Activated CD4-positive, alpha-beta T cell treated with anti-CD3 and anti-CD28 coated beads, Interleukin-2, amount 50 U/mL, for 48 hours (primary cell): Measurements from ENCODE around the gene PTPRN2.

Source experiments
- DNase-seq, 2 experiments: peaks; one replicate each; pipeline ENCODE4 v3.0.0-alpha.2; 2020

PTPRN2 gene

DNA sequence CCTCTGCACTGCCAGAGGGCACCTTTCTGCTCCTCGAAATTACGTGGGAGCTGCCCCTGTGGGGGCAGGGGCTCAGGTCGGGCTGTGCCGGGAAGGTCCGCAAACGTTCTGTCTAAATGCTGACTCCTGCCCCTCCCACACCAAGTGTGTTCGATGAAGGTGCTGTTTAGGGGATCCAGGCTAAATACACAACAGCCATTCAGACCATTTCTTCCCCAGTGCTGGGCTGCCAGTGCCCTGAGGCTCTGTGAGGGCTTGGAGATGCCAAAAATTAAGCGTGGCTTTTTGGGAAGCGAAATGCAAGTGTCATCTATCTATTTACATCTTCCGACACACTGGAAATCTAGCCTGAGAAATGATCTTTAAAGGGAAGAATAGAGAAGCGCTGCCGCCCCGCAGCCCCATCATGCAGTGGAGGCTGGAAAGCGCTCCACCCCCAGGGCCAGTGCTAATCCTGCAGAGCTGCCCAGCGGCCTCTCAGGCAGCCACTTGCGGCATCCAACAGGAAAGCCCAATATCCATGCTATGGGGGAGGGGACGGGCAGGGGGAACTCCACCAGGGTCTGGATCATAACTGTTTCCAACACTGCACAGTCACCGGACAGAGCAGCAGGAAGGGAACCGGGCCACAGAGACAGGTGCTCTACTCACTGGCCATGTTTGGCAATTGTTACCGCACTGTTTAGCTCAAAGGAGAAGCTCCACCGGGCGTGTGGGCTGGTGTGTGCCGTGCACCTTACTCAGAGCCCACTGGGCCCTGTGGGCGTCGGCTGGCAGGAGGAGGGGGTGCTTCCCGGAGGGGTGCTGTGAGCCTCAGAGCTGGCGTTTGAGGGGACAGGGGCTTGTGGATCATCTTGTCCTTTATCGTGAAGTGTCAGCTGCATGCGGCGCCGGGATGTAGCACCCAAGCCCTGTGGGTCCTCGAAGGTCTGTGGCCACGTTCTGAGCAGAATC is 1045.3 kb downstream of the PTPRN2 start:
- DNase-seq, result no peak

DNA sequence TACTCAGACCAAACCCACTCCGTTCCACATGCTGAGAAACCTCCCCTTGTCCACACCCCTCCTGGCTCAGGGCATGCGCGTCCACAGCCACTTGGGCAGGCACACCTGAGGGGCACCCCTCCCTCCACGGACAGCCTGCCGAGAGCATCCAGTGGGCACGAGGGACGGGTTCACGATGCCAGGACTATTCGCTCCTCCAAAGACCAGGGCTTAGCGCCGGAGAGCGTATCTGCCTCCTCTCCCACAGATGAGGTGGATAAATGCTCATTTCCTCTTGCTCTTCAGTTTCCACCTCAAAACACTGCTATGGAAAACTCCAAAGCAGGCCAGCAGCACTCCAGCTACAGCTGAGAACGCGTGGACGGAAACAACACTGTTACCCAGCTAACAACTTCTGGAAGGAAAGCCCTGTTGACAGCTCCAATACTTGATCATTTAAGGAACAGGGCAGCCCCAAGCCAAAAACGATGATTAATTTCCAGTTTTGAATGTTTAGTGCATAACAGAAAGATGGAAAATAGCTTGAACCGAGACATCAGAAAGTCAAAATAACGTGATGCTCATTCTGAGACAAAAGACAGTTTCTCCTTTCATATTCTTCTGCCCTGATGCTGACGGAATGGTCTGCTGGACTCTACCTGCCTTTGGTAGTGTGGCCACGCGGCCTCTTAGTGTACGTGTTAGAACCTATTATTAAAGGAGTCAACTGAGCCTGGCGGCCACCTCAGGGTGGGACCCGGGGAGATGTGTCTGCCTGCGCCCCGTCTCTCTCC is 1046.1 kb downstream of the PTPRN2 start:
- DNase-seq, result no peak

DNA sequence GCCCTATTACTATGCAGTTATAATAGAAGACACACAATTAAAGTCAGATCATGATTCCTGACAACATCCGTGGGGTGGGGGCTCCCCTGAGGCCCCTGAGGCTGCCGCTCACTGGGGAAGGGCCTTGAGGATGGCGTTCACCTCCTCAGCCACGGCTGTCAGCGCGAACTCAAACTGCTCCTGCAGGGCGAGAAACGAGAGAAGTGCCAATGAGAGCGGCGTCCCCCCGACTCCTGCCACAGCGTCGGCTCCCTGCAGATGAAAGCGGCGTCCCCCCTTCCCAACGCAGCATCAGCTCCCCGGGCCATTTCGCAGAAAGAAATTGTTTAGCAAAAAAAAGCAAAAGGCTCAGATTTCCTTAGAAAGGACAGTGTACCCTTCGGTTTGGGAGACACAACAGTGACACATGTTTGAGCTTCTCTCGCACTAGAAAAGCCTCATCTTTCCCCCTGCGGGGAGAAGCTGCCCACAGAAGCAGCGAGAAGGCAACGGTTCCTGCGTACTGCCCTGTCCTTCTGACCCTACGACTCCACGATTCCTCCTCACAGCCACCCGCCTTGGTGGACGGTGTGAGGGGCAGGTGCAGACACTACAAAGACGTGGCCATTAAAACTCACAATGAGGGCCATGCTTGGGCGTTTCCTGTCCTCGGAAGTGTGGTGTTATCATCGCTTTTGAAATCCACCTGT is 1046.9 kb downstream of the PTPRN2 start:
- DNase-seq, result no peak

DNA sequence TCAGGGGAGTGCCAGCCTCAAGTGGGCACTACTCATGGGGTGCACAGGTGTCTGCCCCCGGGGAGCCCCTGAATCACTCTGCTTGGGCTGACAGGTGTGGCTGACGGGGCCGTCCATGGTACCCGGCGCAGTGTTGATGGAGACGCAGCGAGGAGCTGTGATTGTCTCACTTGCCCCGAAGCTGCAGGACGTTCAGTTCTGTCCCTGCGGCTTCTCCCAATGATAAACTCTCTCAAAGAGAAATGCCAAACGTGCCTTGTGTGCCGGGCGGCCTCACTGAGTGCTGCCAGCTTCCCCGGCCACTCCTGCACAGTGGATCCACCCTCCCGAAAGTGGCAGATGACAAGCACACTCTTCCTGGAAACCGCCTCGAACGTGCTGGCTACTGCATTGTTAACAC is 1047.6 kb downstream of the PTPRN2 start:
- DNase-seq, result no peak

DNA sequence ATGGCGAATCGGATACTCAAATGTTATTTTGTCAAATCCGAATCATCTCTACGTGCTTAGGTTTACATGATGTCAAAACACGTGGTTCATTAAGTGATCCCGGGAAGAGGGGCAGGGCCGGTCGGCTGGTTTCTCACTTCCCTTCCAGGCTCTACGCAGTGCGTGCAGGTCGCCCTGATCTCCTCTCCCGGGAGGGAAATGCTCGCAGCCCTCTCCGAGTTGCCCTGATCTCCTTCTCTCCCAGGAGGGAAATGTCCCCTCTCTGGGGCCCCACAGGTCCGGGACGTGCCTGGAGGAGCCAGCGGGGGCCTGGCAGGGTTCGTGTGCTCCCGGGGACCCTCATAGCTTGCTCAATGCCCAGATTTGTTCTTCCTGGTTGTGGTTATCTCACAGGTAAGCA is 1048.1 kb downstream of the PTPRN2 start:
- no peak for DNase-seq

DNA sequence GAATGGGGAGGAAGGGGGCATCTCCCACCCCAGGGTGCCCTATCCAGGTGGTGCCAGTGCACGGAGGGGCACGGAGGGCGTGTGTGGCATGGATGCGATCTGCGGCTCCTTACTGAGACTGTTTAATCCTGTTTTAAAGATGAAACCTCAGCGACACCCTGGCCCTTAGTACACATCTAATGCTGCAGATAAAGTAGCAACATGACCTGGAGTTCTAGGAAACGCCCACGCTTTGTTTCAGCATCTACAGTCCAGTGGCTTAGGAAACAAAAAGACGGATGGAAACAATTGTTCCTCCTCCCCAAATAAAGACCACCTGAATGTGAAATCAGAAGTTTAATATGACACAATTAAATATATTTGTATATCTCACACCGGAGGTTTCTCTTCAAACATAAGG is 1048.9 kb downstream of the PTPRN2 start:
- no peak for DNase-seq

DNA sequence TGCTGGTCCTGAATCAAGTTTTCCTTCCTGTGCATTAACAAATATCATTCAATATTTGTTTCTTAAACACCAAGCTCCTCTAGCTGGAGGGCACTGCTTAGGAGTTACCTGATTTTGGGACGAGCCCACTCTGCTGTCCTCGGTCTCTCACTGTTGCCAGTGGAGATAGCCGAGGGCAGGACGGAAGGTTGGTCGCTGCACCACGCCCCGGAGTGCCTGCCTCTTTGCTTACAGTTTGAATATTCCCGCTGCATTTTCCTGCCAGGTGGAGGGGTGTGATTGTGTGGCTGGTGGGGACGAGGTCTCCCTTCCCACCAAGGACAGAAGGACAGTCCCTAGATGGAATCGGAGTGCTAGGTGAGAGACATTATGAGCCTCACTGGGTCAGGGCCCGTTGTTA is 1049.3 kb downstream of the PTPRN2 start:
- no peak for DNase-seq

DNA sequence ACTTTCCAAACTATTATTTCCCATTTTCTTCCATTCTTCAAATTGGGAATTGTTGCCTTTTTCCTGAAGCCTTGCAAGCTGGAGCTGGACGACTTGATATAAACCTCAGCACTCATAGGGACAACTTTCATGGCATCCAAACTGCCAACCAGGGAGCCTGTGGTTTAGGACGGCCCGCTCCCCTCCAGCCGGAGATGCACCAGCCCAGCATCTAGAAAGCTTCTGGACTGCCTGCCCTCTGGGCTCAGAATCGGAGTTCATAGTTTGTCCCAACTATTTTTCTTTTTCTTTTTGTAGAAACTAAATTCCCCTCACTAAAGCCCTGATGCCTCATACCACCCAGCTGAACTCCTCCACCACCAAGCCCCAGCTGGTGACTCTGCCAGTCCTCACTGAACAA is 1050.6 kb downstream of the PTPRN2 start:
- no peak for DNase-seq

DNA sequence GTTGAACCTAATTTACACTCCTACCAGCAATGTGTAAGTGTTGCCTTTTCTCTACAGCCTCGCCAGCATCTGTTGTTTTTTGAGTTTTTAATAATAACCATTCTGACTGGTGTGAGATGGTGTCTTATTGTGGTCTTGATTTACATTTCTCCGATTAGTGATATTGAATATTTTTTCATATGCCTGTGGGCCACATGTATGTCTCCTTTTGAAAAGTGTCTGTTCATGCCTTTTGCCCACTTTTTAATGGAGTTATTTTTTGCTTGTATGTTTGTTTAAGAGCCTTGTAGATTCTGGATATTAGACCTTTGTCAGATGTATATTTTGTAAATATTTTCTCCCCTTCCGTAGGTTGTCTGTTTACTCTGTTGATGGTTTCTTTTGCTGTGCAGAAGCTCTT is 1055.6 kb downstream of the PTPRN2 start:
- no peak for DNase-seq

DNA sequence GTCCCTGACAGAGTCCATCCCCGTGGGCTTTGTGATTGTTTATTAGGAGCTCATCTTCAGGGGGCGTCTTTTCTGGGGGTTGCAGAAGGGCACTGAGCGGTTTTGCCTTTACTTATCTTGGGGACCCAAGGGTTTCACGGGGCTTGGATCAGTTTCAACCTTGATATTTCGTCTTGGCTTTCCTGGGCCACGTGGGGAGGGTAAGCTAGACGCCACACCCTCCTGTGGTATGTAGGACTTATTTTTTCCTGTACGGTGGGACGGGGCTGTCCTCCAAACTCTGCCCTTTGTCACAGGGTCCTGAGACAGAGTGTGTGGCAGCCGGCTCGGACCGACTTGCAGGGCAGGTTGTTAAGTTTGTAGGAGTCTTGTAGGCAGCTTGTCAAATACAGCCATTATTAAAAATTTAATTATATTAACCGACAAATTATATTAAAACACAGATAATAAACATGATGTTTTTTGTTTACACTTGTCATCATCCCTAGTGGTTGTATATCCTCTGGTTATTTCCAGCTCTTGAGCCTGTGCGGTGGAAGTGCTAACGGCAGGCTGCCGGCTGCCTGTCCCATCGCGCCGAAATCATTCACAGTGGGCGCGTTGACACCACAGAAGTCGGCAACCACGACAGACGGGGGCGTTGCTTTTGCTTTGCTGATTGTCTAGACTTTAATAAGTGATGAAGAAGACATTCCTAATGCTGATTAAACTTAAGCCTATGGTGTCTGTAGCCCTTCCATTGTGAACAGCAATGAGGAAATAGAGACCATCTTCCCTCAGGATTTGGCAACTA is 1057.7 kb downstream of the PTPRN2 start:
- no peak for DNase-seq

DNA sequence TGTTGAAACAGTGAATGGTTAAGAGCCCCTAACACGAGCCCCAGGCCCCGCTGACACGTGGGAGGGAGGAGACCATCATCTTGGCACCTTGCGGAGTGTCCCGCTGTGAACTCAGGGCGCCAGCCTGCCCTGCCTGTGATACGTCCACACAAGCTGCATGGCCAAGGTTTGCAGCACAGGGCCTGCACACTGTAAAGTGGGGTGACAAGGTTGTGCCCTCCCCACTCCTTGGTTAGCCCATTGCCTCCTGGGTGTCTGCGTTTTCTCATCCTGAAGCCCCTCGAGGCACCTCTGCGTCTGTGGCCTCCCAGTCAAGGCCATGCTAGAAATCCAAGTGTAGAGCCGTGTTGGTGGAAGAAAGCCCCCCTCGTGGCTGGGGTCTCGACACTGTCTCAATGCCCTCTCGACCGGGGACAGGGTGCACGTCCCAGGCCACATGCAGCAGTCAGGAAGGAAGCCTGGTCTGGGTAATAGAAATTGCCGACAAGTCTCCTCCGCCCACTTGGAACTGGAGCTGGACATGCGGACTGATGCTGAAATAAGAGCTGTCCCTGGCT is 1058.8 kb downstream of the PTPRN2 start:
- DNase-seq, result no peak

DNA sequence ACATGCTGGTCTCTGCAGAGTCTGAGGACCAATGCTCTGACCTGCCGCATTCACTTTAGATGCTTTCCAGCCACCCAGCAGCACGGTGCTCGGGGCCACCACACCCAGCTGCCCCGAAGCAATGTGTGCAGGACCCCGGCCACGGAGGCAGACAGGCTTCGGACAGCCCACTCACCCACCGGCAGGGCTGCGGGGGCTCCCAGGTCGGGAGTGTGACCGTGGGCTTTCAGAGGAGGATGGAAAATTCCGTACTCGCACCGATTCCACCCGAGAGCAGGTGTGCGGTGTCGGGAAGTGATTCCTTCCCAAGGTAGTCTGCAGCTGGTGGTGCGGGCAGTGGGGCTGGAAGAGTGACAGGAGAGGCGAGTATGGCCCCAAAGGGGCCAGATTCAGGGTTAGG is 1059.9 kb downstream of the PTPRN2 start:
- no peak for DNase-seq

DNA sequence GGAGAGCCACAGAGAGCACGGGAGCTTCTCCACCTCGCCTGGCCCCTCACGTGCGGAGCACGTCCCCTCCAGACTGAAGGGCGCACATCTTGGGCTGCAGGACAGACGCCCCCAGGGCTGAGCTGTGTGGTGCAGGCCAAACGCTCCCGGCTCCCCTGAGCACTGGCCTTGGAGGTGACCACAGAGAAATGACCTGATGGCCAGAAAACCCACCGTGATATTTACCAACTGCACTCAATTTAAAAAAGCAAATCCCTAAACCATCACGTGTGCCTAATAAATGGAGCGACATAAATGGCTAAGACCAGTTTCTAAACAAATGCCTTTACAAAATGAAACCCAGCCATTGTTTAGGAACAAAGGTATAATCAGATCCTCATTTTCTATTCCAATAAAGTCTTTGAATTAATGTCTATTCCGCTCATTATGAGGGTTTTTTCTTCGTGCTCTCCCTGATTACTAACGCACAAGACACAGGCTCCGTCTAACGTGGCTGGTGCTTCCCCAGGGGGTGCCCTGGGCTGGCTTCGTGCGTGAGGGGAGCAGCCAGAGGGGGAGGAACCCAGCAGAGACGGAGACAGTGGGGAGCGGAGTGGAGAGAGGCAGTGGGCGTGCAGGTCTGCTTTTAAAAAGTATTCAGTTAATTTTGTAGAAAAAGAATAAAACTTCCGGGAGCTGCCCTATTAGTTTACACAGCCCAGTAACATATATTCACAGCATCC is 1060.5 kb downstream of the PTPRN2 start:
- DNase-seq, result no peak

DNA sequence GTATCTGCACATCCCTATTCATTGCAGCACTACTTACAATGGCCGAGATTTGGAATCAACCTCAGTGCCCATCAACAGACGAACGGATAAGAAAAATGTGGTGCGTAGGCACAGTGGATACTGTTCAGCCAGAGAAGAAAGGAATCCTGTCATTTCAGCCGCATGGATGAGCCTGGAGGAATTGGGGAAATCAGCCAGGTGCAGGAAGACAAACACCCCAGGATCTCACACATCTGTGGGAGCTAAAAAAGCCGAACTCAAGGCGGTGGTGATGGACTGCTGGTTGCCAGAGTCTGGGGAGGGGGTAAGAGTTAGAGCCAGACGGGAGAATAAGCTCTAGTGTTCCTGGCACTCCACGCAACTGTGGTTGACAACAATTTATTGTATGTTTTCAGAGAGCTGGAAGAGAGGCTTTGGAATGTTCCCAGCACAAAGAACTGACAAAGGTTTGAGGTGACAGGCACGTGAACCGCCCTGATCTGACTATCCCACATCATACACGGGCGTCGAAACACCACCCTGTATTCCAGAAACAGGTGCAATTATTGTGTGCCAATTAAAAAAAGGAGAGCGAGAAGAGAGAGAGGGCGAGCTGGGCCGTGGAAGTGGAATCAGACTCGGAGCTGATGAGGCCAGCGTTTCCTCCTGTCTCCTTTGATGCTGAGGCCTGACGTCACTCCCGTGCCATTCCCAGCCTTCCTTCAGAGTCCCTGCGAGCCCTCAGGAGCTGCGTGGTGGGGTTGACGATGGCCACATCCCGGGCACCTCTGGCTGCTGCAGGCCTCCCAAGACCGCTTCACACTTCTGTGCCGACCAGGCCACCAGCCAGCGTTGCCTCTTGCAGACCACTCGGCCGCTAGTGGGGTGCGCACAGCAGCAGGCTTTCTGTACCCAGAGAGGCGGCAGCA is 1061.4 kb downstream of the PTPRN2 start:
- DNase-seq, result no peak

DNA sequence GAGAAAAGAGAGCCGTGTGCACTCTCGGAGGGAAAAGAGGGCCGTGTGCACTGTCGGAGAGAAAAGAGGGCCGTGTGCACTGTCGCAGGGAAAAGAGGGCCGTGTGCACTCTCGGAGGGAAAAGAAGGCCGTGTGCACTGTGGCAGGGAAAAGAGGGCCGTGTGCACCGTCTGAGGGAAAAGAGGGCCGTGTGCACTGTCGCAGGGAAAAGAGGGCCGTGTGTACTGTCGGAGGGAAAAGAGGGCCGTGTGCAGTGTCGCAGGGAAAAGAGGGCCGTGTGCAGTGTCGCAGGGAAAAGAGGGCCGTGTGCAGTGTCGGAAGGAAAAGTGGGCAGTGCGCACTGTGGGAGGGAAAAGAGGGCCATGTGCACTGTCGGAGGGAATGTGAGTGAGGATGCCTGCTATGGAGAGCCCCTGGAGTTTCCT is 1062.1 kb downstream of the PTPRN2 start:
- DNase-seq, result no peak

DNA sequence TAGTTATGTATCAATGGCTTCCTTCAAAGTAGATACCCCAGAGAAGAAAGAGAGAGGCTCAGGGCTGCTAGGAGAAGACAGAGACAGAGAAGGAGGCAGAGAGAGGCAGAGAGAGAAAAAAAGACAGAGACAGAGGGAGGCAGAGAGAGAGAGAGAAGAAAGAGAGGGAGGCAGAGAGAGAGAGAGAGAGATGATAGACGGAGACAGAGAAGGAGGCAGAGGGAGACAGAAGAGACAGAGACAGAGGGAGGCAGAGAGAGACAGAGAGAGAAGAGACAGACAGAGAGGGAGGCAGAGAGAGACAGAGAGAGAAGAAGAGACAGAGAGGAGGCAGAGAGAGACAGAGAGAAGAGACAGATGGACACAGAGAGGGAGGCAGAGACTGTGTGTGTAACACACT is 1062.9 kb downstream of the PTPRN2 start:
- no peak for DNase-seq

DNA sequence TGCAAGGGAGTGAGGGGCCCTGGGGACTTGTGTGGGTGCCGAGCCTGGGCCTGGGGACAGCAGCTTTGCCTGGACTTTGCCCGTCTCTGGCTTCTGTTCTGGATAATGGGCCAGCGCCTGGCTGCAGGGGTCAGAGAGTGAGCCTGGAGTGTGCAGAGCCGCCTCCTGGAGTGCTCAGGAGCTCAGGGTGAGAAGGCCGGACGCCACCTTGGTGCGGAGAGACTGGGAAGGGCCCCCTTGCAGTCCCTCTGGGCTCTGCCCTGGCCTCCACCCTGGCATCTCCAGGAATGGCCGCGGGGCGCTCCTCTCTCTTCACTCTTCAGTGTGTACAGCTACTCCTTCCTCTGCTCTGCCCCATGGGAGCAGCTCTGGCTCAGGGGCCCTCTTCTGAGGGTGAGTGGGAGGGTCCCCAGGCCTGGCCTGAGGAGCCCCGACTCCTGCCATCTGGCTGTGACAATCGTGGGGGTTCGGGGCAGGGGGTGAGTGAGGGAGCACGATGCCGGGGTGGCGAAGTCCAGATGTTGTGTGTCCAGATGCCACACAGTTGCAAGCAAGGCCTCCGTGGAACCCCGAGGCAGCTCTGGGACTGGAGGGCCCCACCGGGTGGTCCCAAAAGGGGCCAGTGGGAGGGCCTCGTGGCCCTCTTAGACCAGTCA is 1063.7 kb downstream of the PTPRN2 start:
- no peak for DNase-seq

DNA sequence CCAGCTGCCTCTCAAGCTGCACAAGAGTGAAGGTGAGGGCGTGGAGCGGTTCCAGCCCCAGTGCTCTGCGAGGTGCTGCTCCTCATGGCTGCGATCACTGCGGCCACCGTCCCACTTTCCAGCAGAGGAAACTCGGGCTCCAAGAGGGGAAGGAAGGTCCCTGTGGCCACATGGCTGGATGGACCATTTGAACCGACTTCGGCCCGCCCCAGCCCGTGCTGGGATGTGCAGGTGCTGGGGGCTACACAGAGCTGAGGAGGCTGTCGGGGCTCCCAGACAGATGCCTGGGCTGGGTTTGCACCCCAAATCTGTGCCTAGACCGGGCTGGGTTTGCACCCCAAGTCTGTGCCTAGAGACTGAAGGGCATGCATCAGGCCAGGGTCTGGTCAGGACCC is 1064.3 kb downstream of the PTPRN2 start:
- DNase-seq, result no peak

DNA sequence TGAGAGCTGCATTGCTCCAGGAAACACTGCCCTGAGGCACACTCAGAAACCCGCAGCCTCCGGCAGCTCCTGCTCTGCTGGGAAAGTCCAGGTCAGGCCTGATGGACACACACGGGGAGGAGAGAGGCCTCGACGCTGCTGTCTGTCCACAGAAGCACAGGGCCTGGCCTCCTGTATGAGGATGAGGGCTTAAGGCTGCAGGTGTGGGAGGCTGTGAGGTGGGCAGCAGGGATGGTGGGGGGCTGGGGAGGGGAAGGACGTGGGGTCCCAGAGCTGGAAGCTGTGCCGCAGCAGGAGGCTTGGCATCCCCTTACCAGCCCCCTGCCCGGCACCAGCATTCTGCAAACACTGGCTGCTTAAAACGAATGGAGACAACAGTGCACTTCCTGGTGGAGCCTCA is 1064.7 kb downstream of the PTPRN2 start:
- no peak for DNase-seq

DNA sequence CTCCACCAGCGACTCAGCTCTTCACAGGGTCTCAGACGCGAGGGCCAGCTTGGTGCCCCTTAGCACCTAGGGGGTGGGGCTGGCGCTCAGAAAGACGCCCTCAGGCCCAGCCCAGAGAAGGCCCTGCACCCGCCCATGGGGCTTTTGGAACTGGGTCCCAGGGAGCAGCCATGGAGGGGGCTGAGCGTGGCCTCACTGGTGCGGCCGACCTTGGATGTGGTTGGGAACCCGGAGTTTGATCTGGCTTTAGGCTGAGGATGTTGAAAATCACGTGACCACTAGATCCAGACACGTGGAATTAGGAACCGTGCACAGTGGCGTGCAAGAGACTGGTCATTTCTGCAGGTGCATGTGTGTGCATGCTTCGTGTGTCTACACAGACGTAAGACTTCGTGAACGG is 1065.4 kb downstream of the PTPRN2 start:
- no peak for DNase-seq
